Measurements from ENCODE around the gene UBR4.
A peak's percentile ranks its signal among the peaks of the same experiment; 100 is the strongest.

DNA sequence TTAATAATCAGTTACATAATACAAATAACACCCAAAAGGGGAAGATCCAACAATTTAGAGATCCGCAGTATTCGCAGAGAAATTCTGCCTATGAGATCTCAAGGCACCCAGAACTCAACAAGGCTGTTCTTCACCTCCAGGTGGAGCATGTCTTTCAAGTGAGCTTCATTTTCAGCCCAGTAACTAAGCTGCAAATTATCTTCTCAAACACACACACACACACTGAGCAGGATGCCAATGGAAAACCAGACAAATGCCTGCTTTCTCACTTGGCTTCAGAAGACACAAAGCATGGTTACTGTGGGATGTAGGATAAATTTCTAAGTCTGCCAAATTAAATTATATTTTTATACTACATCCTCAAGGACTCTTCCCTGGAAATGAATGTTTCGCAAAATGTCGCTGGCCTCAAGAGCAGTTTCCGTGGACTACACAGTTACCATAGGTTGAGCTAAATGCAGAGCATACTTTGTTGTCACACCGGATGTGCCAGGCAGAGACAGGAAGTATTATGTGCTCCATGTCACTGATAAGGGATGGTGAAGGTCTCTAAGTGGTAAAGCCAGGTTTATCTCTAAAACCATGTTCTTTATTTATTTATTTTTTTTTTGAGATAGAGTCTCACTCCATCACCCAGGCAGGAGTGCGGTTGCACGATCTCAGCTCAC is 30.3 kb downstream of the UBR4 start:
- TF ChIP-seq POLR2A (IDR thresholded peaks at IDR 0.05) (no peak), POLR2AphosphoS5 (IDR thresholded peaks at IDR 0.05) (no peak)
- TF ChIP-seq, protein P1, sequence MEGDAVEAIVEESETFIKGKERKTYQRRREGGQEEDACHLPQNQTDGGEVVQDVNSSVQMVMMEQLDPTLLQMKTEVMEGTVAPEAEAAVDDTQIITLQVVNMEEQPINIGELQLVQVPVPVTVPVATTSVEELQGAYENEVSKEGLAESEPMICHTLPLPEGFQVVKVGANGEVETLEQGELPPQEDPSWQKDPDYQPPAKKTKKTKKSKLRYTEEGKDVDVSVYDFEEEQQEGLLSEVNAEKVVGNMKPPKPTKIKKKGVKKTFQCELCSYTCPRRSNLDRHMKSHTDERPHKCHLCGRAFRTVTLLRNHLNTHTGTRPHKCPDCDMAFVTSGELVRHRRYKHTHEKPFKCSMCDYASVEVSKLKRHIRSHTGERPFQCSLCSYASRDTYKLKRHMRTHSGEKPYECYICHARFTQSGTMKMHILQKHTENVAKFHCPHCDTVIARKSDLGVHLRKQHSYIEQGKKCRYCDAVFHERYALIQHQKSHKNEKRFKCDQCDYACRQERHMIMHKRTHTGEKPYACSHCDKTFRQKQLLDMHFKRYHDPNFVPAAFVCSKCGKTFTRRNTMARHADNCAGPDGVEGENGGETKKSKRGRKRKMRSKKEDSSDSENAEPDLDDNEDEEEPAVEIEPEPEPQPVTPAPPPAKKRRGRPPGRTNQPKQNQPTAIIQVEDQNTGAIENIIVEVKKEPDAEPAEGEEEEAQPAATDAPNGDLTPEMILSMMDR (IDR thresholded peaks at IDR 0.05): peak in 2 of 4 experiments; percentile 28 to 35

Measured in sigmoid colon (tissue), 4 donors.